ENCODE data around the gene OR1E2. TPM values are rescaled to one million over a fixed set of nuclear protein-coding genes. Genes with fewer than 3 reads are reported as not detected.
"Not testable (repeated sequence)": the region's sequence is repeated elsewhere in the genome, so short reads cannot be mapped to it uniquely, and the experiment has no call there.

The OR1E2 gene
- total RNA-seq, 2 experiments from 2014 or later = not detected

DNA sequence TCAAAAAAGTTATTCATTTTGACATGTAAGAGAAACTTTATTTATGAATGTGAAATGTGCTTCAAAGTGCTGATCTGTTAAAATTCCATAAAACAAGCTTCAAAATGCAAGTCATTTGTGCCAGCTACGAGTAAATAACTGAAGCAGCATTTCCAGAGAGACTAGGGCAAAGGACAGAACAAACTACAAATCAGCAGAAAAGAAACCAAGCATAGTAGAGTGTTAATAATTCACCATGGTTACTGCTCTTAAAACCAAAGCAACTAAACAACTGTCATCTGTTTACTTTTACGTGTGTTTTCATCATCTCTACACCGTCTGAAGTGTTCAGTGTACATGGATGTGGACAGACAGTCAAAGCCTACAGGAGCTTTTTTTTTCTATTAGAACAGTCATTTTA, 40.6 kb upstream of the OR1E2 start:
- no peaks in the 10 kb centered on the region for H3K9me3 Mint-ChIP-seq
- peaks cover 3% of the 10 kb centered on the region for H3K4me1 Mint-ChIP-seq (ENCODE audit: low read depth)
- DNase-seq = no peak
- no peak for ATAC-seq
- ChIA-PET CTCF (no interaction called here), POLR2A (no interaction called here)
- no peaks in the 10 kb centered on the region for H3K36me3 Mint-ChIP-seq (ENCODE audit: low read depth)
- no peak overlapping the region for H3K27ac Mint-ChIP-seq
- no peak overlapping the region for H3K4me3 Mint-ChIP-seq
- TF ChIP-seq, protein P1, sequence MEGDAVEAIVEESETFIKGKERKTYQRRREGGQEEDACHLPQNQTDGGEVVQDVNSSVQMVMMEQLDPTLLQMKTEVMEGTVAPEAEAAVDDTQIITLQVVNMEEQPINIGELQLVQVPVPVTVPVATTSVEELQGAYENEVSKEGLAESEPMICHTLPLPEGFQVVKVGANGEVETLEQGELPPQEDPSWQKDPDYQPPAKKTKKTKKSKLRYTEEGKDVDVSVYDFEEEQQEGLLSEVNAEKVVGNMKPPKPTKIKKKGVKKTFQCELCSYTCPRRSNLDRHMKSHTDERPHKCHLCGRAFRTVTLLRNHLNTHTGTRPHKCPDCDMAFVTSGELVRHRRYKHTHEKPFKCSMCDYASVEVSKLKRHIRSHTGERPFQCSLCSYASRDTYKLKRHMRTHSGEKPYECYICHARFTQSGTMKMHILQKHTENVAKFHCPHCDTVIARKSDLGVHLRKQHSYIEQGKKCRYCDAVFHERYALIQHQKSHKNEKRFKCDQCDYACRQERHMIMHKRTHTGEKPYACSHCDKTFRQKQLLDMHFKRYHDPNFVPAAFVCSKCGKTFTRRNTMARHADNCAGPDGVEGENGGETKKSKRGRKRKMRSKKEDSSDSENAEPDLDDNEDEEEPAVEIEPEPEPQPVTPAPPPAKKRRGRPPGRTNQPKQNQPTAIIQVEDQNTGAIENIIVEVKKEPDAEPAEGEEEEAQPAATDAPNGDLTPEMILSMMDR (IDR thresholded peaks at IDR 0.05) = no peak
- peaks cover 3% of the 10 kb centered on the region for H3K27me3 Mint-ChIP-seq
- intact Hi-C loops (cut with micrococcal nuclease) = no loop called here

DNA sequence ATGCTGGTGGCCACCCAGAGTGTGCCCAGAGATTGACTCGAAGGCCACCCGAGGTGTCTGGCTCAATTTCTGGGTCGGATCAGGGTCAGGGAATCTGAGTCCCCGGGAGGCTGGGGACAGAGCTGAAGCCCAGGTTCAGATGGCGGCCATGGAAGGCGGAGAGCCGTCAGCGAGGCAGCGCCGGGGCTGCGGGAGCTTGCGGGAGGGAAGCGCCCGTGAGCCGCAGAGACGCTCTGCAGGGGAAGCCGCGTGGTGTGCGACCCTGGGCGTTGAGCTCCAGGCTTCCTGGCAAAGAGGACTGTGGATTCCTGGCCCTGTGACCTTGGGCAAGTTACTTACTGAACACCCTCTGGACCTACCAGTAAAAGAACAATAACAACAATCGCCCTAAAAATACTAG, 38.5 kb upstream of the OR1E2 start:
- Mint-ChIP-seq H3K4me3 (no peak overlapping the region), H3K27me3 (peaks cover 2% of the 10 kb centered on the region), H3K4me1 (ENCODE audit: low read depth) (peaks cover 3% of the 10 kb centered on the region), H3K9me3 (no peaks in the 10 kb centered on the region), H3K27ac (no peak overlapping the region), H3K36me3 (ENCODE audit: low read depth) (no peaks in the 10 kb centered on the region)
- CTCF ChIA-PET = no interaction called here
- DNase-seq (no peak), ATAC-seq (no peak)
- POLR2A ChIA-PET = no interaction called here
- intact Hi-C loops (cut with micrococcal nuclease) = no loop called here
- TF ChIP-seq, protein P1 (IDR thresholded peaks at IDR 0.05) = no peak

DNA sequence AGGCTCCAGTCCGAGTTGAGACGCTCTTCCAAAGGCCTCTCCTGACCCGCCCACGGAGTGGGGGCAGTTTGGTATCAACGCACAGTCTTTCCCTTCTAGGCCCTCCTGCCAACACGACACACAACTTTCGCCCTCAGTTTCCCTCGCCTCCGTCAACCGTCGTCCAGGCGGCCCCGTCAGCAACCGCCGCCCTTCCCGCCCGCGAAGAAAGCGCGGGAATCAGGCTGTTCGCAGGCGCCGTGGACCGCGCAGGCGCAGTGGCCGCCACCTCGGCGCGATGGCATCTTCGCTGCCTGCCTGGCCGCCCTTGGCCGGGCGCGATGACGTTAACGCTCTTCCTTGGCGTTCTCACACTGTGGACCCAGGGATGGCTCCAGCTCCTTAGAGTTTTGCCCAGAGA, 38.0 kb upstream of the OR1E2 start, which contains the start of gene SPATA22:
Gene SPATA22, minus strand, starts transcription at position 221 of the 400 bp plus-strand sequence. CDS start 2,494 bp downstream, outside the sequence.
- H3K27ac Mint-ChIP-seq = no peak within 1 kb of the TSS
- H3K9me3 Mint-ChIP-seq = no peaks in the 10 kb centered on the region
- peaks cover 3% of the 10 kb centered on the region for H3K27me3 Mint-ChIP-seq
- no peak within 1 kb of the TSS for H3K4me3 Mint-ChIP-seq
- H3K36me3 Mint-ChIP-seq (ENCODE audit: low read depth) = no peaks in the 10 kb centered on the region
- H3K4me1 Mint-ChIP-seq (ENCODE audit: low read depth) = peaks cover 3% of the 10 kb centered on the region
- intact Hi-C loops (cut with micrococcal nuclease) = no loop called here
- ATAC-seq = no peak
- ChIA-PET CTCF (no interaction called here), POLR2A (no interaction called here)
- TF ChIP-seq, protein P1 (IDR thresholded peaks at IDR 0.05) = no peak
- DNase-seq = no peak

DNA sequence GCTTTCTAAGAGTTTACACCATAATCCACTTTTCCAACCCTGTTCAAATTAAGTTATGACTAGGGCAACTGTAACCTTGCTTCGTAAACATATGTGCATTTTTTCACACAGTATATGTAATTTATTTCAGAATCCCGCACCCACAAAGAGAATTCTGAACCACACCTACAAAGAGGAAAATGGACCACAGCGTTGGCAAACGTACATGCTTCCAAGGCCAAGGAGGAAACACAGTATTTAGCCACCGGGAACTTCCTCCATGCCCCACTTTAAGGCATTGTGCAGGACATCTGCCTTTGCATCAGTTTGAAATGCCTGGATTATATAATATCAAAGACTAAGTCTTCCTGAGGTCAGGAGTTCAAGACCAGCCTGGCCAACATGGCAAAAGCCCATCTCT, 35.9 kb upstream of the OR1E2 start:
- Mint-ChIP-seq H3K36me3 (ENCODE audit: low read depth) (no peaks in the 10 kb centered on the region), H3K27me3 (peaks cover 3% of the 10 kb centered on the region), H3K9me3 (no peaks in the 10 kb centered on the region), H3K27ac (no peak overlapping the region), H3K4me3 (no peak overlapping the region), H3K4me1 (ENCODE audit: low read depth) (no peaks in the 10 kb centered on the region)
- TF ChIP-seq, protein P1 (IDR thresholded peaks at IDR 0.05) = no peak
- intact Hi-C loops (cut with micrococcal nuclease) = no loop called here
- ChIA-PET POLR2A (no interaction called here), CTCF (no interaction called here)
- DNase-seq (no peak), ATAC-seq (no peak)

DNA sequence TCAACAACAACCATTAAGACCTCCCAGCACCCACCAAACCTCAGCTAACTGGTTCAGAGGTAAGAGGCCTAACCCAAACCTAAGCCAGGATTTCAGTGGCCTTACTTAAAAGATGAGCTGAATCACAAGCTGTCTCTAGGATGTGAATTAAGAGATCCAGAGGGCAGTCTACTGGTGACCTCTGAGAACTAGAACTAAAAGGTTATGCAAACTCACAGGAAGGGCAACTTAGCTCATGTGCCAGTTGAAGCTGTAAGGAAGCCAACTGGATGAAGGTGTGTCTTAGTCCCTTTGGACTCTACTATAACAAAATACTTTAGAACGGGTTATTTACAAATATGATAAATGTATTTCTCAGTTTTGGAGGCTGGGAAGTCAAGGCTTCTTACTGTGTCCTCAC, 32.7 kb upstream of the OR1E2 start:
- intact Hi-C loops (cut with micrococcal nuclease) = not testable (repeated sequence)

More for the DNA sequence above, 32.7 kb upstream of the OR1E2 start:
- H3K9me3 Mint-ChIP-seq; POLR2A ChIA-PET; H3K27ac Mint-ChIP-seq; ATAC-seq; H3K4me3 Mint-ChIP-seq; DNase-seq; H3K27me3 Mint-ChIP-seq; H3K4me1 Mint-ChIP-seq (ENCODE audit: low read depth); H3K36me3 Mint-ChIP-seq (ENCODE audit: low read depth): not testable (repeated sequence)
- CTCF ChIA-PET = interaction anchor here (0.9 kb wide), 1 partner anchor 20 kb away, joined by 3 read pairs; no protein-coding TSS in a partner anchor

Measured in activated CD8-positive, alpha-beta T cell treated with anti-CD3 and anti-CD28 coated beads for 36 hours (primary cell).